ENCODE data around the gene GDF9. TPM values are rescaled to one million over a fixed set of nuclear protein-coding genes. Genes with fewer than 3 reads are reported as not detected.

GDF9 gene

Small RNAs within 50 kb of the gene (small RNA-seq; reads per million reads assigned to genes)
- gene RNA5SP192 (ENCODE audit: insufficient read depth) = not detected
